Measurements from ENCODE around the gene NAALADL2. TPM values are rescaled to one million over a fixed set of nuclear protein-coding genes. Genes with fewer than 3 reads are reported as not detected.

Gene NAALADL2
- polyA plus RNA-seq, 1 donor from 2014 or later, result 1.6 TPM

DNA sequence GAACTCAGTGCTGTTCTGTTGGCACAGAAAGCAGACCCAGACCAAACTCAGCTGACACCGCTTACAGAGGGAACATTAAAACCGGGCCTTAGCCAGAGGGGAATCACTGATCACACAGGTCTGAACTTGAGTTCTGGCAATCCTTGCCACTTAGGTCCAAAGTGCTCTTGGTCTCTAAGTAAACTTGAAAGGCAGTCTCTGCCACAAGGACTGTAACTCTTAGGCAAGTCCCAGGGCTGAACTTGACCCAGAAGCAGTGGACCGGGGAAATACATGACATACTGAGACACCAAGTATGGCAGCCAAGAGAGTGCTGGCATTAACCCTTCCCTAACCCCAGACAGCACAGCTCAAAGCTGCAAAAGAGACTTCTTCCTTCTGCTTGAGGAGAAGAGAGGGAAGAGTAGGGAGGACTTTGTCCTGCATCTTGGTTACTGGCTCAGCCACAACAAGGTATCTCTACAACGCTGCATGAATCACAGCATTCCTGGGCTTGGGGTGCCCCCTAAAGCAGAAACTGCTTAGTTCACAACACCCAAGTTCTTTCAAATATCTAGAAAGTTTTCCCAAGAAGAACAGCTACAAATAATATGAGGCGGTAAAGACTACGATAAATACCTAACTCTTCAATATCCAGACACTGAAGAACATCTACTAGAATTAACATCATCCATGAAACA, 32.5 kb downstream of the NAALADL2 start:
- no peak overlapping the region for H2AFZ ChIP-seq (ENCODE audit: low read depth, low read length)
- TF ChIP-seq MXI1 (conservative IDR thresholded peaks at IDR 0.05; ENCODE audit: poor library complexity, severe bottlenecking), result no peak
- TF ChIP-seq POLR2AphosphoS5 (IDR thresholded peaks at IDR 0.05), result no peak
- TF ChIP-seq TAF1 (IDR thresholded peaks at IDR 0.05; ENCODE audit: low read depth), result no peak
- TF ChIP-seq, protein P1, sequence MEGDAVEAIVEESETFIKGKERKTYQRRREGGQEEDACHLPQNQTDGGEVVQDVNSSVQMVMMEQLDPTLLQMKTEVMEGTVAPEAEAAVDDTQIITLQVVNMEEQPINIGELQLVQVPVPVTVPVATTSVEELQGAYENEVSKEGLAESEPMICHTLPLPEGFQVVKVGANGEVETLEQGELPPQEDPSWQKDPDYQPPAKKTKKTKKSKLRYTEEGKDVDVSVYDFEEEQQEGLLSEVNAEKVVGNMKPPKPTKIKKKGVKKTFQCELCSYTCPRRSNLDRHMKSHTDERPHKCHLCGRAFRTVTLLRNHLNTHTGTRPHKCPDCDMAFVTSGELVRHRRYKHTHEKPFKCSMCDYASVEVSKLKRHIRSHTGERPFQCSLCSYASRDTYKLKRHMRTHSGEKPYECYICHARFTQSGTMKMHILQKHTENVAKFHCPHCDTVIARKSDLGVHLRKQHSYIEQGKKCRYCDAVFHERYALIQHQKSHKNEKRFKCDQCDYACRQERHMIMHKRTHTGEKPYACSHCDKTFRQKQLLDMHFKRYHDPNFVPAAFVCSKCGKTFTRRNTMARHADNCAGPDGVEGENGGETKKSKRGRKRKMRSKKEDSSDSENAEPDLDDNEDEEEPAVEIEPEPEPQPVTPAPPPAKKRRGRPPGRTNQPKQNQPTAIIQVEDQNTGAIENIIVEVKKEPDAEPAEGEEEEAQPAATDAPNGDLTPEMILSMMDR (IDR thresholded peaks at IDR 0.05; ENCODE audit: poor library complexity, severe bottlenecking), result no peak
- TF ChIP-seq, protein P2, sequence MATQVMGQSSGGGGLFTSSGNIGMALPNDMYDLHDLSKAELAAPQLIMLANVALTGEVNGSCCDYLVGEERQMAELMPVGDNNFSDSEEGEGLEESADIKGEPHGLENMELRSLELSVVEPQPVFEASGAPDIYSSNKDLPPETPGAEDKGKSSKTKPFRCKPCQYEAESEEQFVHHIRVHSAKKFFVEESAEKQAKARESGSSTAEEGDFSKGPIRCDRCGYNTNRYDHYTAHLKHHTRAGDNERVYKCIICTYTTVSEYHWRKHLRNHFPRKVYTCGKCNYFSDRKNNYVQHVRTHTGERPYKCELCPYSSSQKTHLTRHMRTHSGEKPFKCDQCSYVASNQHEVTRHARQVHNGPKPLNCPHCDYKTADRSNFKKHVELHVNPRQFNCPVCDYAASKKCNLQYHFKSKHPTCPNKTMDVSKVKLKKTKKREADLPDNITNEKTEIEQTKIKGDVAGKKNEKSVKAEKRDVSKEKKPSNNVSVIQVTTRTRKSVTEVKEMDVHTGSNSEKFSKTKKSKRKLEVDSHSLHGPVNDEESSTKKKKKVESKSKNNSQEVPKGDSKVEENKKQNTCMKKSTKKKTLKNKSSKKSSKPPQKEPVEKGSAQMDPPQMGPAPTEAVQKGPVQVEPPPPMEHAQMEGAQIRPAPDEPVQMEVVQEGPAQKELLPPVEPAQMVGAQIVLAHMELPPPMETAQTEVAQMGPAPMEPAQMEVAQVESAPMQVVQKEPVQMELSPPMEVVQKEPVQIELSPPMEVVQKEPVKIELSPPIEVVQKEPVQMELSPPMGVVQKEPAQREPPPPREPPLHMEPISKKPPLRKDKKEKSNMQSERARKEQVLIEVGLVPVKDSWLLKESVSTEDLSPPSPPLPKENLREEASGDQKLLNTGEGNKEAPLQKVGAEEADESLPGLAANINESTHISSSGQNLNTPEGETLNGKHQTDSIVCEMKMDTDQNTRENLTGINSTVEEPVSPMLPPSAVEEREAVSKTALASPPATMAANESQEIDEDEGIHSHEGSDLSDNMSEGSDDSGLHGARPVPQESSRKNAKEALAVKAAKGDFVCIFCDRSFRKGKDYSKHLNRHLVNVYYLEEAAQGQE (IDR thresholded peaks at IDR 0.05; ENCODE audit: borderline replicate concordance), result no peak
- no peak for TF ChIP-seq EZH2 (IDR thresholded peaks at IDR 0.05; ENCODE audit: borderline replicate concordance, insufficient read depth, low read length, poor library complexity, severe bottlenecking)
- TF ChIP-seq EP300 (conservative IDR thresholded peaks at IDR 0.05; ENCODE audit: poor library complexity, severe bottlenecking), result no peak
- TF ChIP-seq SMC3 (conservative IDR thresholded peaks at IDR 0.05; ENCODE audit: poor library complexity), result no peak
- no peak for TF ChIP-seq RAD21 (conservative IDR thresholded peaks at IDR 0.05)
- H3K4me3 ChIP-seq (ENCODE audit: low read length), result no peak overlapping the region
- no peaks in the 10 kb centered on the region for H3K79me2 ChIP-seq (replicated peaks; ENCODE audit: insufficient read depth, low read length)
- H4K20me1 ChIP-seq (ENCODE audit: insufficient read depth), result no peaks in the 10 kb centered on the region
- H3K9me3 ChIP-seq (ENCODE audit: low read length), result no peaks in the 10 kb centered on the region
- no peaks in the 10 kb centered on the region for H3K27me3 ChIP-seq (ENCODE audit: insufficient read depth, low read depth, low read length)
- no peaks in the 10 kb centered on the region for H3F3A ChIP-seq (ENCODE audit: insufficient read depth, low read length, poor library complexity, severe bottlenecking)
- H3K36me3 ChIP-seq (ENCODE audit: insufficient read depth, low read length), result no peaks in the 10 kb centered on the region
- no peak overlapping the region for H3K9ac ChIP-seq (ENCODE audit: low read length)
- no peak overlapping the region for H3K4me2 ChIP-seq (ENCODE audit: low read length)
- H3K27ac ChIP-seq (ENCODE audit: low read length), result no peak overlapping the region
- no peaks in the 10 kb centered on the region for H3K9me2 ChIP-seq (ENCODE audit: insufficient read depth, low read length)

GRCh38 chr3:174907027-174907426, 47.9 kb downstream of the NAALADL2 start:
- Histone ChIP-seq H3K27me3 (ENCODE audit: insufficient read depth, low read depth, low read length) (no peaks in the 10 kb centered on the region), H3K4me2 (ENCODE audit: low read length) (no peak overlapping the region), H3K9me3 (ENCODE audit: low read length) (no peaks in the 10 kb centered on the region), H2AFZ (ENCODE audit: low read depth, low read length) (no peak overlapping the region), H3F3A (ENCODE audit: insufficient read depth, low read length, poor library complexity, severe bottlenecking) (no peaks in the 10 kb centered on the region), H3K9me2 (ENCODE audit: insufficient read depth, low read length) (no peaks in the 10 kb centered on the region), H4K20me1 (ENCODE audit: insufficient read depth) (no peaks in the 10 kb centered on the region), H3K36me3 (ENCODE audit: insufficient read depth, low read length) (no peaks in the 10 kb centered on the region), H3K4me3 (ENCODE audit: low read length) (no peak overlapping the region), H3K9ac (ENCODE audit: low read length) (no peak overlapping the region), H3K79me2 (replicated peaks; ENCODE audit: insufficient read depth, low read length) (no peaks in the 10 kb centered on the region), H3K27ac (ENCODE audit: low read length) (no peak overlapping the region)
- TF ChIP-seq EZH2 (IDR thresholded peaks at IDR 0.05; ENCODE audit: borderline replicate concordance, insufficient read depth, low read length, poor library complexity, severe bottlenecking) (no peak), SMC3 (conservative IDR thresholded peaks at IDR 0.05; ENCODE audit: poor library complexity) (no peak), MXI1 (conservative IDR thresholded peaks at IDR 0.05; ENCODE audit: poor library complexity, severe bottlenecking) (no peak), EP300 (conservative IDR thresholded peaks at IDR 0.05; ENCODE audit: poor library complexity, severe bottlenecking) (no peak)
- TF ChIP-seq, protein P1 (IDR thresholded peaks at IDR 0.05; ENCODE audit: poor library complexity, severe bottlenecking), result no peak
- TF ChIP-seq, protein P2 (IDR thresholded peaks at IDR 0.05; ENCODE audit: borderline replicate concordance), result no peak
